Neural progenitor cell (in vitro differentiated cells): ENCODE measurements around the gene ELAPOR1. TPM values are rescaled to one million over a fixed set of nuclear protein-coding genes. Genes with fewer than 3 reads are reported as not detected.

ENCODE experiments used
- DNase-seq: peaks from one replicate; pipeline ENCODE4 v3.0.0-alpha.2; 2016; ENCODE audit warnings: low spot score
- H2AFZ ChIP-seq: fragments of 200-600 bp; sonication (generic); replicated peaks from 2 replicates; pipeline ENCODE4 v1.6.1; 2016; ENCODE audit warnings: antibody characterized with exemption
- H3F3A ChIP-seq: fragments of 200-600 bp; sonication (generic); 2 replicates; pipeline ENCODE4 v1.6.1; 2016; ENCODE audit warnings: antibody characterized with exemption, low read depth
- H3K27ac ChIP-seq: fragments of 200-600 bp; sonication (generic); 2 replicates; pipeline ENCODE4 v1.5.1; 2016; ENCODE audit warnings: mild to moderate bottlenecking
- H3K27me3 ChIP-seq: fragments of 200-600 bp; sonication (generic); 2 replicates; pipeline ENCODE4 v1.6.1; 2016; ENCODE audit warnings: mild to moderate bottlenecking, moderate library complexity
- H3K36me3 ChIP-seq: fragments of 200-600 bp; sonication (generic); 2 replicates; pipeline ENCODE4 v1.5.1; 2016
- H3K4me1 ChIP-seq: fragments of 200-600 bp; sonication (generic); 2 replicates; pipeline ENCODE4 v1.6.1; 2016; ENCODE audit warnings: mixed run types
- H3K4me2 ChIP-seq: fragments of 200-600 bp; sonication (generic); 2 replicates; pipeline ENCODE4 v1.6.1; 2016
- H3K4me3 ChIP-seq: fragments of 200-600 bp; sonication (generic); 2 replicates; pipeline ENCODE4 v1.5.1; 2016
- H3K79me2 ChIP-seq: fragments of 200-600 bp; sonication (generic); 2 replicates; pipeline ENCODE4 v1.6.1; 2016; ENCODE audit warnings: low read depth
- H3K9ac ChIP-seq: fragments of 200-600 bp; sonication (generic); 2 replicates; pipeline ENCODE4 v1.6.1; 2016
- H3K9me3 ChIP-seq: fragments of 200-600 bp; sonication (generic); 2 replicates; pipeline ENCODE4 v1.5.1; 2016; ENCODE audit warnings: low read depth
- H4K20me1 ChIP-seq: fragments of 200-600 bp; sonication (generic); 2 replicates; pipeline ENCODE4 v1.6.1; 2016; ENCODE audit warnings: low read depth
- H3K27ac Mint-ChIP-seq: 3 replicates; pipeline ENCODE4 v1.8.0; 2021; ENCODE audit warnings: mixed read lengths
- H3K27me3 Mint-ChIP-seq: 2 replicates; pipeline ENCODE4 v1.8.0; 2022; ENCODE audit warnings: low read depth, mild to moderate bottlenecking, inconsistent platforms, moderate library complexity, mixed read lengths; ENCODE audit not compliant: insufficient read depth
- H3K36me3 Mint-ChIP-seq: 3 replicates; pipeline ENCODE4 v1.8.0; 2021; ENCODE audit warnings: mixed read lengths
- H3K4me1 Mint-ChIP-seq: 3 replicates; pipeline ENCODE4 v1.8.0; 2021; ENCODE audit warnings: mixed read lengths
- H3K4me3 Mint-ChIP-seq: 3 replicates; pipeline ENCODE4 v1.8.0; 2021; ENCODE audit warnings: mild to moderate bottlenecking, moderate library complexity, mixed read lengths
- H3K9me3 Mint-ChIP-seq: 3 replicates; pipeline ENCODE4 v1.8.0; 2020; ENCODE audit warnings: mixed read lengths
- EZH2 ChIP-seq: fragments of 200-600 bp; sonication (generic); IDR thresholded peaks from 2 replicates; pipeline ENCODE4 v1.6.1; 2017; ENCODE audit warnings: antibody characterized with exemption, mild to moderate bottlenecking, moderate library complexity
- EZH2phosphoT487 ChIP-seq: fragments of 200-600 bp; sonication (generic); IDR thresholded peaks from 2 replicates; pipeline ENCODE4 v1.6.1; 2017; ENCODE audit warnings: antibody characterized with exemption
- total RNA-seq: library from RNA; depleted of rRNA; stranded (reverse); fragments of >200 nt; gene quantifications from 2 replicates; pipeline ENCODE4 v1.2.3, GENCODE V29; 2015; ENCODE audit warnings: low replicate concordance
- TF ChIP-seq, protein P1 (sequence below): fragments of 200-600 bp; sonication (generic); IDR thresholded peaks from 2 replicates; pipeline ENCODE4 v1.5.1; 2017; ENCODE audit warnings: antibody characterized with exemption, mild to moderate bottlenecking

Gene ELAPOR1
- total RNA-seq, 1 donor from 2014 or later, result 1.5 TPM

GRCh38 chr1:109112056-109112651 lies 1.8 kb upstream of the ELAPOR1 start:
- Histone ChIP-seq H3K4me3 (peak overlapping the region; percentile 8), H3K79me2 (no peaks in the 10 kb centered on the region), H3F3A (peaks cover 28% of the 10 kb centered on the region), H3K27ac (no peak overlapping the region), H3K4me1 (peaks cover 4% of the 10 kb centered on the region), H4K20me1 (no peaks in the 10 kb centered on the region), H3K9me3 (no peaks in the 10 kb centered on the region), H3K36me3 (no peaks in the 10 kb centered on the region), H3K4me2 (peak overlapping the region; percentile 96), H3K9ac (no peak overlapping the region), H3K27me3 (peaks cover 87% of the 10 kb centered on the region), H2AFZ (peak overlapping the region; percentile 83)
- H3K4me1 Mint-ChIP-seq, result peaks cover 22% of the 10 kb centered on the region
- H3K36me3 Mint-ChIP-seq, result no peaks in the 10 kb centered on the region
- no peak for DNase-seq
- H3K27ac Mint-ChIP-seq, result peak overlapping the region; percentile 94
- TF ChIP-seq EZH2phosphoT487, result no peak
- TF ChIP-seq, protein P1, sequence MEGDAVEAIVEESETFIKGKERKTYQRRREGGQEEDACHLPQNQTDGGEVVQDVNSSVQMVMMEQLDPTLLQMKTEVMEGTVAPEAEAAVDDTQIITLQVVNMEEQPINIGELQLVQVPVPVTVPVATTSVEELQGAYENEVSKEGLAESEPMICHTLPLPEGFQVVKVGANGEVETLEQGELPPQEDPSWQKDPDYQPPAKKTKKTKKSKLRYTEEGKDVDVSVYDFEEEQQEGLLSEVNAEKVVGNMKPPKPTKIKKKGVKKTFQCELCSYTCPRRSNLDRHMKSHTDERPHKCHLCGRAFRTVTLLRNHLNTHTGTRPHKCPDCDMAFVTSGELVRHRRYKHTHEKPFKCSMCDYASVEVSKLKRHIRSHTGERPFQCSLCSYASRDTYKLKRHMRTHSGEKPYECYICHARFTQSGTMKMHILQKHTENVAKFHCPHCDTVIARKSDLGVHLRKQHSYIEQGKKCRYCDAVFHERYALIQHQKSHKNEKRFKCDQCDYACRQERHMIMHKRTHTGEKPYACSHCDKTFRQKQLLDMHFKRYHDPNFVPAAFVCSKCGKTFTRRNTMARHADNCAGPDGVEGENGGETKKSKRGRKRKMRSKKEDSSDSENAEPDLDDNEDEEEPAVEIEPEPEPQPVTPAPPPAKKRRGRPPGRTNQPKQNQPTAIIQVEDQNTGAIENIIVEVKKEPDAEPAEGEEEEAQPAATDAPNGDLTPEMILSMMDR, result no peak
- no peak for TF ChIP-seq EZH2
- peaks cover 40% of the 10 kb centered on the region for H3K27me3 Mint-ChIP-seq
- peak overlapping the region; percentile 82 for H3K4me3 Mint-ChIP-seq
- H3K9me3 Mint-ChIP-seq, result no peaks in the 10 kb centered on the region

- Histone ChIP-seq H3K27me3 (peaks cover 92% of the 10 kb centered on the region), H3K9ac (no peak overlapping the region), H3K4me2 (peak overlapping the region; percentile 96), H3F3A (peaks cover 28% of the 10 kb centered on the region), H2AFZ (peak overlapping the region; percentile 83), H3K79me2 (no peaks in the 10 kb centered on the region), H3K9me3 (no peaks in the 10 kb centered on the region), H3K27ac (no peak overlapping the region), H4K20me1 (no peaks in the 10 kb centered on the region), H3K4me1 (peaks cover 4% of the 10 kb centered on the region), H3K36me3 (no peaks in the 10 kb centered on the region), H3K4me3 (peak overlapping the region; percentile 51)
- Mint-ChIP-seq H3K4me1 (peaks cover 22% of the 10 kb centered on the region), H3K27me3 (peaks cover 38% of the 10 kb centered on the region), H3K27ac (peak overlapping the region; percentile 94), H3K4me3 (peak overlapping the region; percentile 82), H3K9me3 (no peaks in the 10 kb centered on the region), H3K36me3 (no peaks in the 10 kb centered on the region)
- peak; percentile 99 for DNase-seq
- TF ChIP-seq, protein P1, result peak; percentile 99
- TF ChIP-seq EZH2 (peak; percentile 81), EZH2phosphoT487 (peak; percentile 44)
Measured at GRCh38 chr1:109112652-109113285, 1.1 kb upstream of the ELAPOR1 start.

DNA sequence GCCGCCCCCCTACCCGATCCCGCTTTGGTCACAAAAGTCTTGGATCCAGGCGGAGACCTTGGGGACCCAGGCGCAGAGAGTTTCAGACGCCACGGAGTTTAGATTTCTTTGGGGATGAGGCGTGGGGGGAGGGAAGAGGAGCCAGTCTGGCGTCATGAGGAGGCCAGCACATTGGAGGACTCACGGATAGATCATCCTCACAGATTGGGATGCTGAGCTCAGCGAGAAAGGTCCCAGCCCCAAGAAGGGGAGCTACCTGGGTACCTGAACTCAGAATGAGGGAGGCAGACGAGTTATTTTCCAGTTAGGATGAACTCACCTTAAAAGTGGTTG lies 393 bp downstream of the ELAPOR1 start:
- DNase-seq, result peak; percentile 41
- peak overlapping the region; percentile 51 for H3K4me3 ChIP-seq
- H2AFZ ChIP-seq, result peak overlapping the region; percentile 97

More for the DNA sequence above, 393 bp downstream of the ELAPOR1 start:
- no peaks in the 10 kb centered on the region for H3K9me3 Mint-ChIP-seq
- H3K27me3 Mint-ChIP-seq, result peaks cover 38% of the 10 kb centered on the region
- no peaks in the 10 kb centered on the region for H3K79me2 ChIP-seq
- peaks cover 22% of the 10 kb centered on the region for H3K4me1 Mint-ChIP-seq
- H3K9ac ChIP-seq, result no peak overlapping the region
- no peak overlapping the region for H3K27ac ChIP-seq
- peaks cover 4% of the 10 kb centered on the region for H3K4me1 ChIP-seq
- H3K27me3 ChIP-seq, result peaks cover 83% of the 10 kb centered on the region
- H3K36me3 ChIP-seq, result no peaks in the 10 kb centered on the region
- H3K4me3 Mint-ChIP-seq, result peak overlapping the region; percentile 83
- no peaks in the 10 kb centered on the region for H3K36me3 Mint-ChIP-seq
- TF ChIP-seq, protein P1, result no peak
- TF ChIP-seq EZH2phosphoT487 (no peak), EZH2 (no peak)
- peaks cover 28% of the 10 kb centered on the region for H3F3A ChIP-seq
- H3K4me2 ChIP-seq, result peak overlapping the region; percentile 96
- H3K9me3 ChIP-seq, result no peaks in the 10 kb centered on the region
- no peaks in the 10 kb centered on the region for H4K20me1 ChIP-seq
- no peak overlapping the region for H3K27ac Mint-ChIP-seq
